NCI-H2227 treated with DMSO at 0.1 percent for 48 hours (cell line): Measurements from ENCODE around the gene CD248.
"Not testable (repeated sequence)": the region's sequence is repeated elsewhere in the genome, so short reads cannot be mapped to it uniquely, and the experiment has no call there.

Experiments
- DNase-seq: peaks from one replicate; lab custom pipeline; 2025; lab: John Stamatoyannopoulos, UW

Gene CD248, protein sequence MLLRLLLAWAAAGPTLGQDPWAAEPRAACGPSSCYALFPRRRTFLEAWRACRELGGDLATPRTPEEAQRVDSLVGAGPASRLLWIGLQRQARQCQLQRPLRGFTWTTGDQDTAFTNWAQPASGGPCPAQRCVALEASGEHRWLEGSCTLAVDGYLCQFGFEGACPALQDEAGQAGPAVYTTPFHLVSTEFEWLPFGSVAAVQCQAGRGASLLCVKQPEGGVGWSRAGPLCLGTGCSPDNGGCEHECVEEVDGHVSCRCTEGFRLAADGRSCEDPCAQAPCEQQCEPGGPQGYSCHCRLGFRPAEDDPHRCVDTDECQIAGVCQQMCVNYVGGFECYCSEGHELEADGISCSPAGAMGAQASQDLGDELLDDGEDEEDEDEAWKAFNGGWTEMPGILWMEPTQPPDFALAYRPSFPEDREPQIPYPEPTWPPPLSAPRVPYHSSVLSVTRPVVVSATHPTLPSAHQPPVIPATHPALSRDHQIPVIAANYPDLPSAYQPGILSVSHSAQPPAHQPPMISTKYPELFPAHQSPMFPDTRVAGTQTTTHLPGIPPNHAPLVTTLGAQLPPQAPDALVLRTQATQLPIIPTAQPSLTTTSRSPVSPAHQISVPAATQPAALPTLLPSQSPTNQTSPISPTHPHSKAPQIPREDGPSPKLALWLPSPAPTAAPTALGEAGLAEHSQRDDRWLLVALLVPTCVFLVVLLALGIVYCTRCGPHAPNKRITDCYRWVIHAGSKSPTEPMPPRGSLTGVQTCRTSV

DNA sequence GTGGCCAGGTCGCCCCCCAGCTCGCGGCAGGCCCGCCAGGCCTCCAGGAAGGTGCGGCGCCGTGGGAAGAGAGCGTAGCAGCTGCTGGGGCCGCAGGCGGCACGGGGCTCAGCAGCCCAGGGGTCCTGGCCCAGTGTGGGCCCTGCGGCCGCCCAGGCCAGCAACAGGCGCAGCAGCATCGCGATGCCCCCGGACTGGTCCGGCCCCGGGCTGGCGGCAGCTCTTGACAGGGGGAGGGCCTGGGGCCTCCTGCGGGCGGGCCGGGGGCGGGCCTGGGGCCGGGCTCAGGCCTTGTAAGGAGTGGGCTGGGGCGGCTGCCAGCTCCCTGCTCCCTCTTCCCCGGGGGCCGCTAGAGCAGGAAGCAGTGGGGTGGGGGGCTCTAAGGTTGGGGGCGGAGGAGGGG is at the start of gene CD248:
Gene CD248 (minus strand): TSS at position 196 of the 403 bp plus-strand sequence. CDS start 17 bp downstream, at position 179.
- no peak for DNase-seq

DNA sequence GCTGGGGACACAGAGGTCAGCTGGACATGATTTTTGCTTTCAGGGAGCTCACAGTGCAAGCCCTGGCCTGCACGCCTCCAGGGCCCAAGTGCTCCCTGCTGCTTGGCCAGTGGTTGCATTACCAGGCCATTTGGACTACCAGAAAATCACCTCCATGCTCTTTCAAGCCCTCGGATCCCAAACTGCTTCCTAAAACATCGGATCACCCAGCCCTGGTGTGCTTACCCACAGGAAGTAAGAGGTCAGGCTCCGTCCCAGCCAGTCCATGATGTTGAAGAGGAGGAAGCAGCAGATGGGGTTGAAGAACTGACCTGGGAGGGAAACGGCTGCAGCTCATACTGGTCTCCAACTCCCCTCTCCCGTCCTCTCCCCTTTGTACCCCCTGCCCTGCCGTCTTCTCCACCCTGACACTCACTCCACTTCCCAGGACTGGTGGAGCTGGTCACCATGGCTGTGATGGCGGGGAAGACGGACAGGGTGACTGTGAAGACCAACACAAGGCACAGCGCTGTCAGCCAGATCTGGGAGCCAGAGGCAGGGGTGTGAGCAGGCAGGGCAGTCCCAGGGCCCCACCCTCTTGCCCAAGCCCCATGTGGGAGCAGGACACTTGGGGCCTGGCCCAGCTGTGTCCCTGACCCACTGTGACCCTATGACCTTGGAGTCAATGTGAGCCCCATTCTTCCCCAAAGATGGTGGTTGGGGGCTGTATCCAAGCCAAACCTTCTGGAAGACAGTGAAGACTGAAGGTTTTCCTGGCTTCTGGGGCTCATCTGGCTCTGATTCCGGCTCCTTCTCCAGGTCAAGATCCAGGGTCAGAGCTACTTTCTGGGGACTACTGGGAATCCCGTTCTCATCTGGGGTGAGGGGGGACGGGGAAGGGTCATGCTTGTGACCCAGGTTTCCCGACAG is 49.1 kb upstream of the CD248 start:
- DNase-seq, result no peak

DNA sequence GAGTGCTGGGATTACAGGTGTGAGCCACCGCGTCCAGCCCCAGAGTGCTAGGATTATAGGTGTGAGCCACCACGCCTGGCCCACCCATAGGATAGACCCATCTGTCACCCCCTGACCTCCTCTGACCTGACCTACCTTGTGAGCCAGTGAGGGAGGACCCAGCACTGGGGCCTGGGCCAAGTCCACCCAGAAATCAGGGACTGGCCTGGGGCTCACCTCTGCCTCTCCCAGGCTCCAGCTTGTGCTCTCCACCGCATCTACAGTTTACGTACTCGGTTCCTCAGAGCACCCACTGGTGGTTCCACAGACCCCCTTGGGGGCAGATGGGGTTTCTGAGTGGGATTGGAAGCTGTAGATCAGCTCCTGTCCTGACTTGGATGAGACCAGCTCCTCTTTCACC is 48.3 kb upstream of the CD248 start:
- no peak for DNase-seq

DNA sequence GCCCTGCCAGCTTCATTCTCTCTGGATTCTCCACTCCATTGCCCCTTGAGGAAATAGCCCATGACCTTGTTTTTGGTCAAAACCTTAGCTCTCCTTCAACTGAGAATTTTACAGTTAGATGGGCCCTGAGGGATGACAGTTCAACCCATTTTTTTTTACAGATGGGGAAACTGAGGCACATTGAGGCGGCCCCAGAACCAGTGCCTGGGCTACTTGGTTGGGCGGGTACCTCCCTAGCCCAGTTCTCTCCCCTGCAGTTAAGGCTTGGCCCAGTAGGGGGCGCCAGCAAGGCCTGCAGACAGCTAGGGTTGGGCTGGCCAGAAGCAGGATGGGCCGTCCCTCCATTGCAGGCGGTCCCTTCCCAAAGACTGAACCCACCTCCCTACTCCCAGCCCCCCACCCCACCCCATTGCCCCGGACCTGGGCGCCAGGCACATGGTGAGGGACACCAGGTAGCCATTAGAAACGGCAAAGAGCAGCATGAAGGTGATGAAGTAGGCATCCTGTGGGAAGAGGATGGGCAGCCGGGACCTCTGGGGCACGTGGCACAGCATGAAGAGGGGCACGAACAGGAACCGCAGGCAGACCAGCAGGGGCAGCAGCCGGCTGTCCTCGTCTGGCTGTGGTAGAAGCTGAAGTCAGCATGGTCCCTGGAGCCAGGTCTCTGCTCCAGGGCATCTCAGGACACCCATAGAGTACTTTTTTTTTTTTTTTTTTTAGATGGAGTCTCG is 47.1 kb upstream of the CD248 start:
- DNase-seq, result no peak

DNA sequence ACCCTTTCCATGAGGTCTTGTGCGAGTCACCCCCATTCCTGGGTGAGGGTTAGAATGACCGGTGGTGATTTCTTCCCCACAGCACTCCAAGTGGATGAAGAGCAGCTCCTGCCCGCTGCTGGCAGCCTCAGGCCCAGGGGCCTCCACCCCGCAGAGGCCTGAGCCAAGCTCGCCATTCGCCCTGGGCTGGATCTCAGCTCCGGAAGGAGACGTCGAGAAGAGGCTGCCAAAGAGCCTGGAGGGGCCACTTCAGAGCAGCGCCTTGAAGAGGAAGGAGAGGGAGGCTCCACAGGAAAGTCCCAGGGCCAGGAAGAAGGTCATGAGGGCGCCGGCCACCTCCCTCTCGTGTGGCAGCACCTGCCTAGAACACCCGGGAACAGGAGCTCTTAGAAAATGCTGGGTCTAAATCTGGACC is 46.4 kb upstream of the CD248 start:
- DNase-seq, result no peak

DNA sequence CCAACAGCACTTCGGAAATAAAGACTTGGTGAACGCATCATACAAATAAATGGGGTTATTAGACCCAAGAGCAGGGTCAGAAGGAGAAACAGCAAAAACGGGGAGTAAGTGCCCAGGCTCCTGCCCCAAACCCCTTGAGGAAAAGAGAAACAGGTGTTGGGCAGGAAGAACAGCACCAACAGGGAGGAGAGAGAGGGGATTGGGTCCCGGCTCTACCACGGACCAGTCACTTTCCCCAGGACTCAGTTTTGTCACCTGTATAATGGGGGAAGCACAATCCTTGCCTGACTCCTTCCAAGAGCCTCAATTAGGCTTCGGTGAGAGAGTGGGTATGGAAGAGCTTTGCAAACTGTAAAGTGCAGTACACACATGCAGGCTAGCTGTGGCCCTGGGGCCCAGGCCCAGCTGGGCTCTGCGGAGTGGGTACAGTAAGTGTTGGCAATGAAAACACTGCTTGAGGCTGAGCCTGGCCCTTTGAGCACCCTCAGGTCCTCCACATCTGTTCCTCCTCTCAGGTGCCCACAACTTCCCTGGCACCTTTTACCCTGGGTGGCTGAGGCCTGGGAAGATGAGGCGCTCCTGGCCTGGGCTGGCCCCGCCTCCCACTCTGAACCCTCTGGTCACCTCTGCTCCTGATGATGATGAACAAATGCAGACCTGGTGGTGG is 45.8 kb upstream of the CD248 start:
- no peak for DNase-seq

DNA sequence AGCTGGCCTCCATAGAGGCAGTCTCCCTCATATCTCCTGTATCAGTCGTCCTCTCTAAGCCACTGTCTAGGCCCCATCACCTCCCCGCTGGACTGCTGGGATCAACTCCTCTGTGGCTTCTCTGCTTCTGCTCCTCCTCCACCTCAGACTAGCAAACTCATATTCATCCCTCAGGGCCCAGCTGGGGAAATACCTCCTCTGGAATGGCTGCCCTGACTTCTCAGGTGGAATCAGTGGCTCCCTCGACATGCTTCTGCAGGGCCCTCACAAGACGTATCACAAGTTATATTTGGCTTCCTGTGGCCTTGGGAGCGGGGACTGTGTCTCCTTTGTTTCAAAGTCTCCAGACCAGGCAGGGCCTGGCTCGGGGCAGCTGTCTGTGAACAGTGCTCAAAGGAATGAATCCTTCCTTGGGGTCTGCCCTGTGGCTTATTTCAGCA is 44.7 kb upstream of the CD248 start:
- DNase-seq, result no peak

DNA sequence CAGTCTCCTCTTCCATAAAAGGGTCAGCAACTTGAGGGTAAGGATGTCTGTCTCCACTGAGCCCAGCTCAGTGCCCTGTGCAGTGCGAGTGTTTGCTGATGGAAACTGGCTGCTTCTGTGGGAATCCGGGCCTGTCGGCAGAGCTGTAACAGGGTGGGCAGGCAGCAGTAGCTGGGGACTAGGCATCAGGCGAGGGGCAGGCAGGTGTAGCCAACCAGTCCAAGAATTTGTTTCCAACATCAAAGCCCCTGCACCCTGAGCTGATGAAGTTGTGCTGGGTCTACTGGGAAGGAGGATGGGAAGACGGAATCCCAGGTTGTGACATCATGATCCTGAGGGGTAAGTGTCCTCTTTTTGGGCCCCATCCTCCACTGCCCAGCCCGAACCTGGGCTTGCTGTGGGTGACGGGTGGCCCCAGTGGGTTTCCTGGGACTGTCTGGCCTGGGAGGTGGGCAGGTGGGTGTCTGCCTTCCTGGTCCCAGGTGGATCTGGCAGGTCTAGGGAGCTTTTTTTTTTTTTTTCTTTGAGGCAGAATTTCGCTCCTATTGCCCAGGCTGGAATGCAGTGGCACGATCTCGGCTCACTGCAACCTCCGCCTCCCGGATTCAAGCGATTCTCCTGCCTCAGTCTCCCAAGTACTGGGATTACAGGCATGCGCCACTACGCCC is 43.7 kb upstream of the CD248 start:
- DNase-seq, result no peak

DNA sequence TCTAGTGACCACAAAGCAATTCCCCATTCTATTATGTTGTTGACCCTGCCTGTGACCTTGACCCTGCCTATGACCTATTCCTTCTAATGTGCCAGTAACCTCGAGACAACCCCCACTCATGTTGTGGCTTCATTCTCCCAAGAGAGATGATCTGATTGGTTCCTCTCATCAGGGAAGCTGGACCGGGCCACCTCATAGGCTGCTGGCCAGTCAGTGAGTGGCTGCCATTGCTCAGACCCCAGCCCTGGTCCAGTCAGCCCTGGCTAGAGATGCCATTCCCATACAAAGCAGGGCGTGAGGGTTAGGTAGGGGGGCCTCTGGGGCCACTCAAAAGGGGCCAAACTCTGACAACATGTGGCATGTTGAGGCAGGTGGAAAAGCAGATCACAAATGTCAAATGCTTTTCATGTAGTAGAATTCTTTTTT is 42.8 kb upstream of the CD248 start:
- no peak for DNase-seq

DNA sequence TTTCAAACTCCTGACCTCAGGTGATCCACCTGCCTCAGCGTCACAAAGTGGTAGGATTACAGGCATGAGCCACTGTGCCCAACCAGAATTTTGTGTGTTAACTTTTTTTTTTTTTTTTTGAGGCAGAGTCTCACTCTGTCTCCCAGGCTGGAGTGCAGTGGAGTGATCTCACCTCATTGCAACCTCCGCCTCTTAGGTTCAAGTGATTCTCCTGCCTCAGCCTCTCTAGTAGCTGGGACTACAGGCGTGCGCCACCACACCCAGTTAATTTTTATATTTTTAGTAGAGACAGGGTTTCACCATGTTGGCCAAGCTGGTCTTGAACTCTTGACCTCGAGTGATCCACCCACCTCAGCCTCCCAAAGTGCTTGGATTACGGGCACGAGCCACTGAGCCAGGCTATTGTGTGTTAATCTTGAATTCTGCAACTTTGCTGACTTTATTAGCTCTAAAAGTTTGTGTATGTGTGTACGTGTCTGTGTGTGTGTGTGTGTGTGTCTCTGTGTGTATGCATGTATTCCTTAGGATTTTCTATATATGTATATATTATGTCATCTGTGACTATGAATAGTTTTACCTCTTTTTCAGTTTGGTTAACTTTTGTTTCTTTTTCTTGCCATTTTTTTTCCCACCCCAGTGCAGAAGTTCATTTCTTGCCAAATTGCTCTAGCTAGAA is 33.9 kb upstream of the CD248 start:
- DNase-seq, result not testable (repeated sequence)

DNA sequence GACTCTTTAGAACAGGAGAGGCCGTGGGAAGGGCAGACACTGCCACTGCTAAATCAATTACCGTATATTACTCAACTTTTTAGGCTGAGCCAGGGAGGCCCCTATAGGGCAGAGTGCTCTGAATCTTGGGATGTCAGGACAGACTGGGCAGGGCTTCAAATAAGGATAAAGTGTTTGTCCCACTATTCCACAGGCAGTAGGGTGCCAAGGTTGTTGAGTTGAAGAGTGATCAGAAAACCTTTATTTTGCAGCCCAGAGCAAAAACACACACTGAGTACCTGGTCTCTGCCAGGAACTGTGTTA is 32.2 kb upstream of the CD248 start:
- DNase-seq, result no peak

DNA sequence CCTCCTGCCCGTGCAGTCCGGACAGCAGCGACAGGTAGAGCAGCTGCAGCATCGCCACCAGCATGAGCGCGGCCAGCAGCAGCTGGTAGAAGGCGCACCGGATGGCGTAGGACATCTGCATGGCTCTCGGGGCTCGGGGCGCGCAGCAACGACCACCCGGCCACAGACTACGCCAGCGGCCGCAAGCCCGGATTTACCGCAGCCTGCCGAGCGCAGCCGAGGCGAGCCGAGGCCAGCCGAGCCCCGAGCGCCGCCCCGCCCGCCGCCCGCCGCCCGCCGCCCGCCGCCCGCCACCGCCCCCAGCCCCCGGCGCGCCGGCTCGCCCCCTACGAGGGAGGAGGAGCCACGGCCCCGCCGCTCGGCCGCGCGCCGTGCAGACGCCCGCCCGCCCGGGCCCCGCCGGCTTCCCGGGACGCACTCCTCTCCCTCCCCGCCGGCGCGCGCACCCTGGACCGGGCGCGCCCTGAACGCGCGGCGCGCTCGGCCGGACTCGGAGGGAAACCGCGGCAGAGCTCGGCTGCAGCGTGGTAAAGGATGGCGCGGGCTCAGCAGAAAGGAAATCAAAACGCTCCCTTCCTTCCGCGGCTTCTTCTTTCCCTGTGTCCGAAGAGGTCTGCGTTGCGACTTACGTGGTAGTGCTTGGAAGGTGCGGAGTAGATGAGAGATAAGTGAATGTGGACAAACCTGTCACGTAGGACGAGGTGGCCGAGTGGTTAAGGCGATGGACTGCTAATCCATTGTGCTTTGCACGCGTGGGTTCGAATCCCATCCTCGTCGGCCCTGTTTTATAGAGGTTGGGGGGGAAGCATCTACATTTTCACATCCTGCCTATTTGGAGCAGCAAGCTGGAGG is 30.8 kb upstream of the CD248 start, which contains the start of gene B4GAT1:
Gene B4GAT1 (minus strand): TSS at position 205 of the 852 bp plus-strand sequence. CDS start 84 bp downstream, at position 121.
- DNase-seq, result peak; percentile 91

DNA sequence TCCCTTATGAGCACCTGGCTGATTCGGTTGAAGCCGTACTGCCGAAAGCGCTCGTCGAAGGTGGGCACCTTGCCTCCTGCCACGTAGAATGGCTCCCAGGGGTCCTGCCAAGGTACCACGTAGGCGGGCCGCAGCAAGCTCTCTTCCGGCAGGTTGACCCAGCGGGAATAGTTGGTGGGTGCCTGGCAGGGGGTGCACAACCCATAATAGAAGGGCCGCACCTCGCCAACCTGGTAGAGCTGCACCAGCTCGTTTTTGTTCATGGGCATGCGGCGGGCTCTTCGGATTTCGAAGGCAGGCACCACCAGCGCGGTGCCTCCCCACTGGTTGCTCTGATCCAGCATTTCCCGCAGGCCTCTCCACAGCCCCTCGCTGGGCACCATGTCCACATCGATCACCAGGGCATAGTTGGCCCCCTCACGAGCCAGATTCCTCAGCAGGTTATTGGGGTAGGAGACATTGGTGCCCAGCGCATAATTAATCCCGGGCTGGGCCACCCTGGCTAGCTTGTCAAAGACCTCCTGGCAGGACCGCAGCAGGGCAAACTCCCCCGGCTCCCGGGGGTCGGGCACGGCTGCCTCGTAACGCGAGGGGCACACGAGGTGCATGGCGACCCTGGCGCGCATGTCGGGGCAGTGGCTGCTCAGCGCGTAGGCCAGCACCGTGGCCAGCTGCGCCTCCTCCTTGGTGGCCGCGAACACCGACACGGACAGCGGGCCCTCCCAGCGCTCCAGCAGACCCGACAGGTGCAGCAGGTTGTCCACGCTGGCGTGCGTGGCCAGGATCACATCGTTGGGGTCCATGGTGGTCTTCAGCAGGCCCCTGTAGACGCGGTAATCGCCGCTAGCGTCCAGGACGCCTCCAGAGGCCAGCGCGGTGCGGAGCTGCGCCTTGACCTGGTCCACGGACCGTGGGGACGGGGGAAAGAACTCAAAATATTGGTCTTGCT is 29.9 kb upstream of the CD248 start:
- no peak for DNase-seq

DNA sequence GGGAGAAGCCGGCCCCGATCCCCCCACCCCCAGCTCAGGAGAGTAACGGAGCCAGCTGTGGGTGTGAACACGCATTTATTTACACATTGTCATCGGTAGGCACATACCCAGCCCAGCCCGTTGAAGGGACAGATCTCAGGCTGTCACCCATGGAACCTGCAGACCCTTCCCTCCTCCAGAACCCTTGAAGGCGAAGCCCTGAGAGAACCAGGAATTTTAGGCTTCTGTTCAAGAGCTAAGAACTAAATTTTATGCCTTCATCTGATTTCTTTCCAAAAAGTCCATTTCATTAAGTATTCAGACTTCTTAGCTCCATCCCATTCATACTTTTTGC is 28.4 kb upstream of the CD248 start:
- DNase-seq, result no peak

DNA sequence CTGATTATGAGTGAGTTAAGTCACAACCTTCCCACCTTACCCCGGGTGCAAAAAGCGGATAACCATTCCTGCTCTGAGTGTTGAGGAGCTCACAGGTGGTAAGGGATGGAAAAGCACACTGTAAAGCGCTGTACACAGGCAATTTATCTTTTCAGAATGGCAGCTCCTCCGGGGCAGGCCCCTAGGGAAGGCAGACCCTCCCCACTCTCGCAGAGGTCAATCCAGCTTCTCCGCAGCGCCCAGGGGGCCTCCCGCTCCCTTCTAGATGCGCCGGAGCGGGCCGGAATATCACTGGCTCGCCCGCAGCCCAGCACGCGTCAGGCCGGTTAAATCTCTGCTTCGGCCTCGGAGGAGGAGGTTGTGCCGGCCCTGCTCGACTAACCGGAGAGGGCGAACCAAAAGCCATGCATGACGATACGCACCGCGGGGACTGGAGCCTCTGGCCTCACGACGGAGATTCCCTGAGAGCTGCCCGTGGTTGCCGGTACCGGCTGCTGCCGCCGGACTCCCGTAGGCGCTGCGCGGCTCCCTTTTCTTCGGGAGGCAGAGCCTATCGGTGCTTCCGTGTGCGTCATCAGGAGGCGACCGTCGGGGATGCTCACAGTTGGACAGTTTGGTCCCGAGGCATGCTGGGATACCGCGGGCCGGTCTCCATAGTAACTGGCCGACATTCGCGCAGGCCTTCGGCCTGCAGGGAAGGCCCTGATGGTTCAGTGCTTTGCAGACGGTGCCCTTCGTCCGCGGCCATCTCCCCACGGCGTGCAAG is 27.9 kb upstream of the CD248 start, which contains the start of gene BRMS1:
Gene BRMS1 (minus strand): TSS at position 555 of the 766 bp plus-strand sequence. CDS start 2,870 bp downstream, outside the sequence.
- DNase-seq, result peak; percentile 94

DNA sequence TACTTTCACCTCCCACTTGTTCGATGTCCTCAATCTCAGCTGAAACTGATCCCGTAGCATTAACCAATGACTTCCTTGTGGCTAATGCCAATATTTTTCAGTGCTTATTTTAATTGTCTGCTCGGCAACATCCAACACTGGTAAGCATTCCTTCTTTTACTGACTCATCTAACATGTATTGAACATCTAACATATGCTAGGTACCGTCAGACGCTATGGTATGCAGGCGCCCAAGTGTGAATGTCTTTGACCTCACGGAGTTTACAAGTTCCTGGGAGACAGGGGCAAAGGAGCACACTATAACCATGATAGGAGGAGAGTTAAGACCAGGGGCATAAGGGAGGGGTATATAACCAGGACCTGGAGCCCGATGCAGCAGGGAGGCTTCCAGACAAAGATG is 26.3 kb upstream of the CD248 start:
- DNase-seq, result no peak
